Stomach (tissue), 4 donors: ENCODE measurements around the gene HLA-DOB.

Experiments used
- CTCF ChIP-seq, 7 experiments: fragments of 450-650 bp in 4 of 7; fragments of 200-600 bp in 3 of 7; sonication (generic) in 3 of 7; IDR thresholded peaks; one replicate each; pipeline ENCODE4 v1.5.1; 2016 to 2019; ENCODE audit warnings: antibody characterized with exemption in 7 of 7, control low read depth in 2 of 7, mild to moderate bottlenecking in 1 of 7
- EP300 ChIP-seq: sonication (generic); formaldehyde crosslinking; IDR thresholded peaks from one replicate; pipeline ENCODE4 v1.6.1; 2017; ENCODE audit warnings: antibody characterized with exemption
- POLR2AphosphoS5 ChIP-seq, 3 donors: sonication (generic); formaldehyde crosslinking; IDR thresholded peaks; one replicate each; pipeline ENCODE4 v1.6.1; 2016; ENCODE audit warnings: antibody characterized with exemption in 3 of 3

DNA sequence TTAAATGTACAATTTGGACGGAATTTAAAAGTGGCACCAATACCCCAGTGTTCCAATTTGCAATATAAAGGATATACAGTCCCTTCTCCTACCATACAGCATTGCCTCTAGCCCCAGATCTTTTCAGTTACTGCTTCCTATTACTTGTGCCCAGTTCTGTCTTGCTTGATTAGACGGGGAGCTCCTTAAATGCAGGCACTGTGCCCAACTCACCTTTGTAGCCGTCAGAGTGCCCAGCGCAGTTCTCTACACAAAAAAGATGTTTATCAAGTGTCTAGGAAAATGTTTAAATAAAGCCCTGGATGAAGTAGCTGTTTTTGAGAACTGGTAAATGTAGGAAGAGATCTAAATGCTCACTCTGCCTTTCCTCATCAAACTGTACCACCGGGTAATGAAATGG is 14.1 kb upstream of the HLA-DOB start:
- TF ChIP-seq CTCF (IDR thresholded peaks at IDR 0.05) (no peak), EP300 (no peak), POLR2AphosphoS5 (IDR thresholded peaks at IDR 0.05) (no peak)
